ENCODE measurements around the gene KAT5. TPM values are rescaled to one million over a fixed set of nuclear protein-coding genes. Genes with fewer than 3 reads are reported as not detected.
"Not testable (repeated sequence)": the region's sequence is repeated elsewhere in the genome, so short reads cannot be mapped to it uniquely, and the experiment has no call there.

Gene KAT5
- polyA plus RNA-seq, 10 donors, result 29.1 to 39.6 (median 34.4) TPM

GRCh38 chr11:65707002-65707401 is 5.0 kb upstream of the KAT5 start:
- DNase-seq, result not testable (repeated sequence)

- no peak for DNase-seq
These were observed 3.6 kb upstream of the KAT5 start for GRCh38 chr11:65708451-65708850.

- no peak for DNase-seq
These were observed 2.4 kb upstream of the KAT5 start for GRCh38 chr11:65709661-65710060.

GRCh38 chr11:65710421-65710820 is 1.6 kb upstream of the KAT5 start:
- no peak for DNase-seq

- no peak for DNase-seq
These were observed 603 bp downstream of the KAT5 start for GRCh38 chr11:65712633-65713076.

- no peak for DNase-seq
These were observed 1.3 kb downstream of the KAT5 start for GRCh38 chr11:65713212-65713969.

GRCh38 chr11:65714433-65714832 is 2.4 kb downstream of the KAT5 start:
- DNase-seq, result no peak

GRCh38 chr11:65716302-65716701 is 4.2 kb downstream of the KAT5 start:
- DNase-seq, result no peak

- DNase-seq, result no peak
These were observed 4.8 kb downstream of the KAT5 start for GRCh38 chr11:65716774-65717405.

- no peak for DNase-seq
These were observed 5.9 kb downstream of the KAT5 start for GRCh38 chr11:65717906-65718305.

GRCh38 chr11:65718531-65718930 is 6.5 kb downstream of the KAT5 start:
- DNase-seq, result no peak

GRCh38 chr11:65718964-65719492 is 7.0 kb downstream of the KAT5 start:
- DNase-seq, result no peak

GRCh38 chr11:65719871-65720210 is 7.8 kb downstream of the KAT5 start:
- DNase-seq, result no peak

GRCh38 chr11:65720211-65720934 is 8.3 kb downstream of the KAT5 start, which contains the start of gene RNASEH2C:
Gene RNASEH2C (minus strand): TSS chr11:65720798. CDS start chr11:65720758, 40 bp downstream.
- DNase-seq, result peak; percentile 87 to 98 (median 94)

GRCh38 chr11:65722261-65722660 is 10.2 kb downstream of the KAT5 start:
- DNase-seq, result no peak

- no peak for DNase-seq
These were observed 14.6 kb downstream of the KAT5 start for GRCh38 chr11:65726660-65727059.

GRCh38 chr11:65727865-65728264 is 15.8 kb downstream of the KAT5 start:
- DNase-seq, result no peak

- DNase-seq, result no peak
These were observed 18.4 kb downstream of the KAT5 start for GRCh38 chr11:65730461-65730860.

GRCh38 chr11:65735111-65735510 is 23.1 kb downstream of the KAT5 start:
- not testable (repeated sequence) for DNase-seq

GRCh38 chr11:65736810-65737209 is 24.8 kb downstream of the KAT5 start:
- DNase-seq, result no peak

GRCh38 chr11:65739022-65739421 is 27.0 kb downstream of the KAT5 start:
- no peak for DNase-seq

- DNase-seq, result no peak
These were observed 29.1 kb downstream of the KAT5 start for GRCh38 chr11:65741185-65741584.

GRCh38 chr11:65742353-65742752 is 30.3 kb downstream of the KAT5 start:
- no peak for DNase-seq
